Breast epithelium (tissue), 3 donors: ENCODE measurements around the gene AQP6.

Source experiments
- POLR2A ChIP-seq: fragments of 450-650 bp; IDR thresholded peaks from one replicate; pipeline ENCODE4 v1.6.1; 2016; ENCODE audit warnings: antibody characterized with exemption, mild to moderate bottlenecking, moderate library complexity
- POLR2AphosphoS5 ChIP-seq, 3 donors: sonication (generic); formaldehyde crosslinking; IDR thresholded peaks; one replicate each; pipeline ENCODE4 v1.6.1; 2017; ENCODE audit warnings: antibody characterized with exemption in 3 of 3
- TF ChIP-seq, protein P1 (sequence below), 3 donors: fragments of 450-650 bp; IDR thresholded peaks; one replicate each; pipeline ENCODE4 v1.5.1; 2016 to 2017; ENCODE audit warnings: antibody characterized with exemption in 3 of 3, mild to moderate bottlenecking in 3 of 3, moderate library complexity in 3 of 3

DNA sequence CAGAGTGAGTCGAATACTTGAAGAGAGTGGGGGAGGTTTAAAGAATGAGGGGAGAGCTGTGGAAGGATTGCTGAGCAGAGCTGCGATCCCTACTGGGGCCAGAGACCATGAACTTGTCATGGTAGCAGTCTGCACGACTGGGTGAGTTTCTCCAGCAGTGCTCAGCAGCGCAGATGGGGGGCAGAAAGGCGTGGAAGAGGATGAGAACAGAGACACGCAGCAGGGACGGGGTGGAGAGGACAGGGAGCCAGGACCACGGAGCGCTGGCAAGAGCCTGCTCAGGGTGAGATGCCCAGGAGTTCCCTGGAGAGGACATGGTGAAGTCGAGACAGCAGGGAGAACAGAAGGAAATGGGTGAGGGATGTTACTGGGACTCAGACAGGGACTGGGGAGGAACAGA is 2.1 kb upstream of the AQP6 start:
- TF ChIP-seq, protein P1, sequence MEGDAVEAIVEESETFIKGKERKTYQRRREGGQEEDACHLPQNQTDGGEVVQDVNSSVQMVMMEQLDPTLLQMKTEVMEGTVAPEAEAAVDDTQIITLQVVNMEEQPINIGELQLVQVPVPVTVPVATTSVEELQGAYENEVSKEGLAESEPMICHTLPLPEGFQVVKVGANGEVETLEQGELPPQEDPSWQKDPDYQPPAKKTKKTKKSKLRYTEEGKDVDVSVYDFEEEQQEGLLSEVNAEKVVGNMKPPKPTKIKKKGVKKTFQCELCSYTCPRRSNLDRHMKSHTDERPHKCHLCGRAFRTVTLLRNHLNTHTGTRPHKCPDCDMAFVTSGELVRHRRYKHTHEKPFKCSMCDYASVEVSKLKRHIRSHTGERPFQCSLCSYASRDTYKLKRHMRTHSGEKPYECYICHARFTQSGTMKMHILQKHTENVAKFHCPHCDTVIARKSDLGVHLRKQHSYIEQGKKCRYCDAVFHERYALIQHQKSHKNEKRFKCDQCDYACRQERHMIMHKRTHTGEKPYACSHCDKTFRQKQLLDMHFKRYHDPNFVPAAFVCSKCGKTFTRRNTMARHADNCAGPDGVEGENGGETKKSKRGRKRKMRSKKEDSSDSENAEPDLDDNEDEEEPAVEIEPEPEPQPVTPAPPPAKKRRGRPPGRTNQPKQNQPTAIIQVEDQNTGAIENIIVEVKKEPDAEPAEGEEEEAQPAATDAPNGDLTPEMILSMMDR (IDR thresholded peaks at IDR 0.05) = no peak
- TF ChIP-seq POLR2AphosphoS5 (IDR thresholded peaks at IDR 0.05) = no peak
- TF ChIP-seq POLR2A = no peak
